Esophagus muscularis mucosa (tissue), 4 donors: ENCODE measurements around the gene NAA11.

Source experiments
- EP300 ChIP-seq: sonication (generic); formaldehyde crosslinking; IDR thresholded peaks from one replicate; pipeline ENCODE4 v1.6.1; 2017; ENCODE audit warnings: antibody characterized with exemption
- POLR2A ChIP-seq: fragments of 450-650 bp; IDR thresholded peaks from one replicate; pipeline ENCODE4 v1.6.1; 2017; ENCODE audit warnings: antibody characterized with exemption, moderate library complexity, mild to moderate bottlenecking, low read depth
- TF ChIP-seq, protein P1 (sequence below), 3 experiments: fragments of 200-600 bp in 2 of 3; fragments of 450-650 bp in 1 of 3; sonication (generic) in 2 of 3; IDR thresholded peaks; one replicate each; pipeline ENCODE4 v1.5.1; 2017 to 2019; ENCODE audit warnings: antibody characterized with exemption in 3 of 3, mild to moderate bottlenecking in 2 of 3, moderate library complexity in 1 of 3

DNA sequence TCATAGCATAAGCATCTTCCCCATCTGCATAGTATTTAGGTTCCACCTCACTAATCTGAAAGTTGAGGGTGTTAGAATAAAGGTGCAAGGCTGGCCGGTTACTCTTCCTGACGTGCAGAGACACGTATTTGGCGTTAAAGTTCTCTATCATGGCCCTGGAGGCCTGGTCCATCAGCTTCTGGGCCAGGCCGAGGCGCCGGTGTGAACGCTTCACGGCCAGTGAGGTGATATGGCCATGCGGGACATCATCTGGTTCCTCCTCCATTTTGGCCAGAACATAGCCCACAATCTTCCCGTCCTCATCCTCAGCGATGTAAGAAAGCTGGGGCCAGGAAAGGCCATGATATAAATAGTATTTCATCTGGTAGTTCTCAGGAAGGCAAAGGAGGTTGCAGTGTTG is 425 bp downstream of the NAA11 start:
- TF ChIP-seq, protein P1, sequence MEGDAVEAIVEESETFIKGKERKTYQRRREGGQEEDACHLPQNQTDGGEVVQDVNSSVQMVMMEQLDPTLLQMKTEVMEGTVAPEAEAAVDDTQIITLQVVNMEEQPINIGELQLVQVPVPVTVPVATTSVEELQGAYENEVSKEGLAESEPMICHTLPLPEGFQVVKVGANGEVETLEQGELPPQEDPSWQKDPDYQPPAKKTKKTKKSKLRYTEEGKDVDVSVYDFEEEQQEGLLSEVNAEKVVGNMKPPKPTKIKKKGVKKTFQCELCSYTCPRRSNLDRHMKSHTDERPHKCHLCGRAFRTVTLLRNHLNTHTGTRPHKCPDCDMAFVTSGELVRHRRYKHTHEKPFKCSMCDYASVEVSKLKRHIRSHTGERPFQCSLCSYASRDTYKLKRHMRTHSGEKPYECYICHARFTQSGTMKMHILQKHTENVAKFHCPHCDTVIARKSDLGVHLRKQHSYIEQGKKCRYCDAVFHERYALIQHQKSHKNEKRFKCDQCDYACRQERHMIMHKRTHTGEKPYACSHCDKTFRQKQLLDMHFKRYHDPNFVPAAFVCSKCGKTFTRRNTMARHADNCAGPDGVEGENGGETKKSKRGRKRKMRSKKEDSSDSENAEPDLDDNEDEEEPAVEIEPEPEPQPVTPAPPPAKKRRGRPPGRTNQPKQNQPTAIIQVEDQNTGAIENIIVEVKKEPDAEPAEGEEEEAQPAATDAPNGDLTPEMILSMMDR (IDR thresholded peaks at IDR 0.05), result no peak
- TF ChIP-seq POLR2A (no peak), EP300 (no peak)
